HFF-Myc (cell line): ENCODE results near the gene SUFU.
"Not testable (repeated sequence)": the region's sequence is repeated elsewhere in the genome, so short reads cannot be mapped to it uniquely, and the experiment has no call there.

Source experiments
- DNase-seq: peaks from one replicate; pipeline ENCODE4 v3.0.0-alpha.2; 2011; ENCODE audit warnings: low read depth; ENCODE audit errors: extremely low read depth
- H3K4me3 ChIP-seq: replicated peaks from 2 replicates; pipeline ENCODE4 v1.5.1; 2011; ENCODE audit warnings: low read depth, mild to moderate bottlenecking, control low read depth, low read length
- TF ChIP-seq, protein P1 (sequence below): IDR thresholded peaks from 2 replicates; pipeline ENCODE4 v1.5.1; 2012; ENCODE audit warnings: mild to moderate bottlenecking, low read depth, low read length, control low read depth; ENCODE audit errors: missing control alignments

The SUFU gene

DNA sequence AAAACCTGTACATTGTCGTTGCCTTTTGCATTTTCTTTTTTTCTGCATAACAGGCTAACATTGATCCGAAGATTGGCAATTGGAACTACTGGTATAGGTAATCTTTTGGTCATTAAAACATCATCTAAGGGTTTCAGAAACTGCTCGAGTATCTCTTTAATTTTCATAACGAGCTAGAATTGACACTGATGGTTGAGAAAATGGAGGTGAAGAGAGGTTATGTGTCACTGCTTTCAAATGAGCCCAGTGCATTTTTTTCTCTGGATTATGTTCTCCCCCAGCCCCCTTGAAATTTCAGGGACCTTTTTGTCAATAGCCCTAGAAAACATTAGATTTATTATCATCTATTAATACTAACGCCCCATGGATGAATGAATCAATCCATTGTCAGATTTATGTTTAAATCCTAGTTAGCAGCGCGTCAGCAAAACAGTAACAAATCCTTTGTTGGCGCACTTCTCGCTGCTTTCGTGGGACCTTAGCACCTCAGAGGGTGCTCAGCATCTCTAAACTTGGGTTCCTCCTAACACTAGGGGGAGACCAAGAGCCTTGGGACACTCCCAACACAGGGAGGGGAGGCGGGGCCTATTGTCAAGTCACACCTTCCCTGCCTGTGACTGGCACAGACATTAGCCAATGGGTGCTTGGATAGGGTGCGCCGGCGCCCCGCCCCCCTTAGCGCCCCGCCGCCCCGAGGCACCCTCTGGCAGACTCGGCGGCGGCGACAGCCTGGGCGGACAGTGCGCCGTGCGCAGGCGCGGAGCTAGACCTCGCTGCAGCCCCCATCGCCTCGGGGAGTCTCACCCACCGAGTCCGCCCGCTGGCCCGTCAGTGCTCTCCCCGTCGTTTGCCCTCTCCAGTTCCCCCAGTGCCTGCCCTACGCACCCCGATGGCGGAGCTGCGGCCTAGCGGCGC lies at the start of gene SUFU:
Gene SUFU (plus strand): TSS at position 709 of the 915 bp plus-strand sequence. CDS start 181 bp downstream, at position 890.
- peak; percentile 97 for DNase-seq
- TF ChIP-seq, protein P1, sequence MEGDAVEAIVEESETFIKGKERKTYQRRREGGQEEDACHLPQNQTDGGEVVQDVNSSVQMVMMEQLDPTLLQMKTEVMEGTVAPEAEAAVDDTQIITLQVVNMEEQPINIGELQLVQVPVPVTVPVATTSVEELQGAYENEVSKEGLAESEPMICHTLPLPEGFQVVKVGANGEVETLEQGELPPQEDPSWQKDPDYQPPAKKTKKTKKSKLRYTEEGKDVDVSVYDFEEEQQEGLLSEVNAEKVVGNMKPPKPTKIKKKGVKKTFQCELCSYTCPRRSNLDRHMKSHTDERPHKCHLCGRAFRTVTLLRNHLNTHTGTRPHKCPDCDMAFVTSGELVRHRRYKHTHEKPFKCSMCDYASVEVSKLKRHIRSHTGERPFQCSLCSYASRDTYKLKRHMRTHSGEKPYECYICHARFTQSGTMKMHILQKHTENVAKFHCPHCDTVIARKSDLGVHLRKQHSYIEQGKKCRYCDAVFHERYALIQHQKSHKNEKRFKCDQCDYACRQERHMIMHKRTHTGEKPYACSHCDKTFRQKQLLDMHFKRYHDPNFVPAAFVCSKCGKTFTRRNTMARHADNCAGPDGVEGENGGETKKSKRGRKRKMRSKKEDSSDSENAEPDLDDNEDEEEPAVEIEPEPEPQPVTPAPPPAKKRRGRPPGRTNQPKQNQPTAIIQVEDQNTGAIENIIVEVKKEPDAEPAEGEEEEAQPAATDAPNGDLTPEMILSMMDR, result peak; percentile 92

DNA sequence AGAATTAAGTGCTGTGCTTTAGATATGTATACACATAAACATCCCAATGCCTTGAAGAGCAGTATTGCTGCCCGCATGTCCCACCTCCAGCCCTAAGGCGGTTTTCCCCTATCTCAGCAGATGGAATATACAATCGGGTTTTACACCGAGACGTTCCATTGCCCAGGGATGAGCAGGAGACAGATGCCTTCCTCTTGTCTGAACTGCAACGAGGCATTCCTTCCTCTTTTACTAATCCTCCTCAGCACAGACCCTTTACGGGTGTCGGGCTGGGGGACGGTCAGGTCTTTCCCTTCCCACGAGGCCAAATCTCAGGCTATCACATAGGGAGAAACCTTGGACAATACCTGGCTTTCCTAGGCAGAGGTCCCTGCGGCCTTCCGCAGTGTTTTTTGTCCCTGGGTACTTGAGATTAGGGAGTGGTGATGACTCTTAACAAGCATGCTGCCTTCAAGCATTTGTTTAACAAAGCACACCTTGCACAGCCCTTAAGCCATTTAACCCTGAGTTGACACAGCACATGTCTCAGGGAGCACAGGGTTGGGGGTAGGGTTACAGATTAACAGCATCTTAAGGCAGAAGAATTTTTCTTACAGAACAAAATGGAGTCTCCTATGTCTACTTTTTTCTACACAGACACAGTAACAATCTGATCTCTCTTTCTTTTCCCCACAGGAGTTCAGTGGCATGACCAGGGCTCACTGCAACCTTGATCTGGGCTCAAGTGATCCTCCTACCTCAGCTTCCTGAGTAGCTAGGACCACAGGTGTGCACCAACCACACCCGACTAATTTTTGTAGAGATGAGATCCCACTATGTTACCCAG lies 48.9 kb upstream of the SUFU start:
- H3K4me3 ChIP-seq, DNase-seq: not testable (repeated sequence)

More for the DNA sequence above, at the start of gene SUFU:
- peak within 1 kb of the TSS; percentile 92 for H3K4me3 ChIP-seq

DNA sequence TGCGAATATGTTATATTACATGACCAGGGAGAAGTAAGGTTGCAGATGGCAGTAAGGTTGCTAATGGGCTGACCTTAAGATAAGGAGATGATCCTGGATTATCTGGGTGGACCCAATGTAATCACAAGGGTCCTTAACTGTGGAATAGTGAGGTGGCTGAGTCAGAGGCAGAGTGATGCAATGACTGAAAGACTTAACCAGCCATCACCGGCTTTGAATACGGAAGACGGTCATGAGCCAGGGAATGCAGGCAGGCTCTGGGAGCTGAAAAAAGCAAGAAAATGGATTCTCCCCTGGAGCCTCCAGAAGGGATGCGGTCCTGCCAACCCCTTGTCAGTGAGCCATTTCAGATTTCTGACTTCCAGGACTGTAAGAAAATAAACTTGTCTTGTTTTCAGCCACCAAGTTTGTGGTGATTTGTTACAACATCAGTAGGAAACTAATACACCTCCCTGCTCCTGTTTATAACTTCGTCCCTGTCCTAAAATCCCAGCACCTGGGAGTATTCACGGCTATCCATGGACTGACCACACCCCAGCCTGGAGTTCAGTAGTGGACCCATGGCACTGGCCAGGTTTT lies 47.8 kb upstream of the SUFU start:
- no peak overlapping the region for H3K4me3 ChIP-seq
- no peak for DNase-seq
- TF ChIP-seq, protein P1, result no peak

DNA sequence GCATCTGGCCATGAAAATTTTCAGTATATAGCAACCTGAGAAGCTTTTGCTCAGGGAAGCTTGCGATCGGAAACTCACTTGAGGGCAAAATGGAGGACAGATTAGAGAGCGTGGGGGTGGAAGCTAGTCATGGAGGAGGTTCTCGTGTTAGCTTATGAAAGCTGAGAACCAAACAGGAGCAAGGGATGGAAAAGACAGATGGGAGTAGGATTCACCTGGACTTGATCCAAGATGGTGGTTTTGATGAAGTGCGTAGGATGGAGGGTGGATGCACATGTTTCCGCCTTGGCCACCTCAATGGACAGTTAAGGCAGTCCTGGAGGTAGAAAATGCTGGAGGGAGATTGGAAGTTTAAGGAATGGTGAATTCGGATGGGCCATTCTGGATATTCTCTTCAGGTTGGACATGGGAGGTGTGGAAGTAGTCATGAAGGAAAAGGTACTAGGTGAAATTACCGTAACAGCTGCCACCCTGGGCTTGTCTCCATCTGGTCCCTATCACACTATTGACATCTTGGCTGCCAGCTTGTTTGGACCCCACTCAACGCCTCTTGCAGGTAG lies 46.1 kb upstream of the SUFU start:
- H3K4me3 ChIP-seq, result no peak overlapping the region
- DNase-seq, result no peak
- TF ChIP-seq, protein P1, result no peak

DNA sequence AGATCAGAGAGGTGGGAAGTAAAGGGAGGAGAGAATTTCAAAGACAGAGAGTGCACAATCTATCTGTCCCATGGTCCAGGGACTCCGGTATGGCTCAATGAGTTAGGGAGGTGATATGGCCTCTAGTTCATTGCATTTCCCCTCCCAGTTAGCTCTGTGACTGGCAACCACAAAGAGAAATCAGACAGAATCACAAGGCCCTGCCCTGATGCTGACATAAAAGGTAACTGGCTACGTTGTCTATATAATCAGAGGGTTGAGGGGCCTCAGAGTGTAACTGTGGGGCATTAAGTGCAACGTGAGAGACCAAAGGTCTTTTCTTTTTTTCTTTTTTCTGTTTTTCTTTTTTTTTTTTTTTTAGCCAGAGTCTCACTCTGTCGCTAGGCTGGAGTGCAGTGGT lies 45.1 kb upstream of the SUFU start:
- H3K4me3 ChIP-seq, result no peak overlapping the region
- TF ChIP-seq, protein P1, result no peak
- DNase-seq, result no peak

DNA sequence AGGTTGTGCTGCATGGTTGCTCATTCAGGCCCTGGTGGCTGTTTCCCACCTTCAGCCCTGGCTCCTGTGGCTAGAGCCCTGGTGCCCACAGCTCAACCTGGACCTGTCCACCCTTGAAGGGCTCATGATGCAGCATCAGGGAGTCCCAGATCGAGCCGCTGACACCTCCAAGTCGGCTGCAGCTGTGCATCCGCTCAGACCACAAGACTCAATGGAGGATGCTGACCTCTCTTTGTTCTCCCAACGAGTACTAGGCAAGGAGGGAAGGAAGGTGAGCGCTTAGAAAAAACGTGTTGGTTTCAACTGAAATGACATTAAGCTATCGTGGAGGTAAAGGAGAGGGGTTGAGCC lies 43.0 kb upstream of the SUFU start:
- peak overlapping the region; percentile 51 for H3K4me3 ChIP-seq
- TF ChIP-seq, protein P1, result no peak
- no peak for DNase-seq
